KMS-11 (cell line): ENCODE results near the gene IGFBP1.

Source experiments
- H2AFZ ChIP-seq: fragments of 200-600 bp; sonication (generic); 2 replicates; pipeline ENCODE4 v1.6.1; 2016; ENCODE audit warnings: antibody characterized with exemption, mixed run types, low read depth
- H3K27ac ChIP-seq: fragments of 200-600 bp; sonication (generic); 2 replicates; pipeline ENCODE4 v1.6.1; 2016; ENCODE audit warnings: mild to moderate bottlenecking, mixed run types
- H3K27me3 ChIP-seq: fragments of 200-600 bp; sonication (generic); 2 replicates; pipeline ENCODE4 v1.6.1; 2017; ENCODE audit warnings: mild to moderate bottlenecking, low read depth, mixed run types, moderate library complexity; ENCODE audit not compliant: insufficient read depth
- H3K36me3 ChIP-seq: fragments of 200-600 bp; sonication (generic); 2 replicates; pipeline ENCODE4 v1.6.1; 2017; ENCODE audit warnings: mild to moderate bottlenecking, mixed run types; ENCODE audit not compliant: insufficient read depth
- H3K4me1 ChIP-seq: fragments of 200-600 bp; sonication (generic); 2 replicates; pipeline ENCODE4 v1.6.1; 2016; ENCODE audit warnings: mild to moderate bottlenecking, low read depth, mixed run types; ENCODE audit not compliant: poor library complexity, severe bottlenecking
- H3K4me2 ChIP-seq: fragments of 200-600 bp; sonication (generic); 2 replicates; pipeline ENCODE4 v1.7.0; 2016; ENCODE audit warnings: mild to moderate bottlenecking, mixed run types
- H3K4me3 ChIP-seq: fragments of 200-600 bp; sonication (generic); IDR thresholded peaks from 2 replicates; pipeline ENCODE4 v1.6.1; 2017; ENCODE audit warnings: low read depth, low read length, mixed read lengths; ENCODE audit not compliant: insufficient read depth
- H3K79me2 ChIP-seq: fragments of 200-600 bp; sonication (generic); 2 replicates; pipeline ENCODE4 v1.6.1; 2016; ENCODE audit warnings: low read depth, mixed run types; ENCODE audit not compliant: insufficient read depth
- H3K9ac ChIP-seq: fragments of 200-600 bp; sonication (generic); 2 replicates; pipeline ENCODE4 v1.6.1; 2016; ENCODE audit warnings: mild to moderate bottlenecking, mixed run types
- H4K20me1 ChIP-seq: fragments of 200-600 bp; sonication (generic); 2 replicates; pipeline ENCODE4 v1.6.1; 2016; ENCODE audit warnings: mild to moderate bottlenecking, mixed run types; ENCODE audit not compliant: insufficient read depth
- TF ChIP-seq, protein P1 (sequence below): fragments of 200-600 bp; sonication (generic); conservative IDR thresholded peaks from 2 replicates; pipeline ENCODE4 v1.6.1; 2017; ENCODE audit warnings: low read depth, mild to moderate bottlenecking, antibody characterized with exemption, low read length, moderate library complexity, mixed read lengths

IGFBP1 gene

DNA sequence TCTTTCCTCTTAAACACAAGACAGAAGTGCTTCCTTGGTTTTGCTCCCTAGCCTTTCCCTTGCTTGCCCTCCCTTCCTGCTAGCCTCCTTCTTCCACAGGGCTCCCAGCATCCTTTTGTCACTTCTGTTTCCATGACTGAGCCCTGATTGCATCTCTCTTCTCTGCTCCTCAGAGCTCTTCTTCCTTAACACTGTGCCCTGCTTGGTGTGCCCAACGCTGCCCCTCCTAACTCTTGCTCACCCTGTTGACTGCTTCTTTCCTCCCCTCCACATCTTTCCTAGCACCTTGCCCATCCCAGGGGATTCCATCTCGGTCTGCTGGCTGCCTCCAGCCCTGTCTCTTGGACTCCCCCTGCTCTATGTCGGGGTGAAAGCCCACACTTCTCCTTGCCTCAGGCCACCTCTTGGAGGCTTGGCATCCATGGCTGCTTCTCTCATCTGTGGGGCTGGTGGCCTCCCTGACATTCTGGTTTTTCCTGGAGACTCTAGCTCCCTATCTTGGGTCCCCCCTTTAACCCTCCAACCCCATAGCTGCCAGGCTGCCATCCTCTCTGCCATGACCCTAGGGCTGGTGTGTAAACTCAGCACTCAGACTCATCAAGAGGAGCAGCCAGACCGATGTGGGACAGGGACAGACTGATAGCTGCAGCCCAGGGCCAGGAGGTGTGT lies 5.8 kb downstream of the IGFBP1 start:
- Histone ChIP-seq H3K4me3 (no peak overlapping the region), H4K20me1 (no peaks in the 10 kb centered on the region), H3K79me2 (no peaks in the 10 kb centered on the region), H3K4me2 (no peak overlapping the region), H3K4me1 (no peaks in the 10 kb centered on the region), H3K27me3 (no peaks in the 10 kb centered on the region), H3K36me3 (no peaks in the 10 kb centered on the region), H3K27ac (no peak overlapping the region), H2AFZ (no peak overlapping the region), H3K9ac (no peak overlapping the region)
- TF ChIP-seq, protein P1, sequence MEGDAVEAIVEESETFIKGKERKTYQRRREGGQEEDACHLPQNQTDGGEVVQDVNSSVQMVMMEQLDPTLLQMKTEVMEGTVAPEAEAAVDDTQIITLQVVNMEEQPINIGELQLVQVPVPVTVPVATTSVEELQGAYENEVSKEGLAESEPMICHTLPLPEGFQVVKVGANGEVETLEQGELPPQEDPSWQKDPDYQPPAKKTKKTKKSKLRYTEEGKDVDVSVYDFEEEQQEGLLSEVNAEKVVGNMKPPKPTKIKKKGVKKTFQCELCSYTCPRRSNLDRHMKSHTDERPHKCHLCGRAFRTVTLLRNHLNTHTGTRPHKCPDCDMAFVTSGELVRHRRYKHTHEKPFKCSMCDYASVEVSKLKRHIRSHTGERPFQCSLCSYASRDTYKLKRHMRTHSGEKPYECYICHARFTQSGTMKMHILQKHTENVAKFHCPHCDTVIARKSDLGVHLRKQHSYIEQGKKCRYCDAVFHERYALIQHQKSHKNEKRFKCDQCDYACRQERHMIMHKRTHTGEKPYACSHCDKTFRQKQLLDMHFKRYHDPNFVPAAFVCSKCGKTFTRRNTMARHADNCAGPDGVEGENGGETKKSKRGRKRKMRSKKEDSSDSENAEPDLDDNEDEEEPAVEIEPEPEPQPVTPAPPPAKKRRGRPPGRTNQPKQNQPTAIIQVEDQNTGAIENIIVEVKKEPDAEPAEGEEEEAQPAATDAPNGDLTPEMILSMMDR = no peak

- Histone ChIP-seq H3K4me2 (no peak overlapping the region), H3K27ac (no peak overlapping the region), H3K36me3 (no peaks in the 10 kb centered on the region), H2AFZ (no peak overlapping the region), H4K20me1 (no peaks in the 10 kb centered on the region), H3K79me2 (no peaks in the 10 kb centered on the region), H3K4me1 (no peaks in the 10 kb centered on the region), H3K4me3 (no peak overlapping the region), H3K27me3 (no peaks in the 10 kb centered on the region), H3K9ac (no peak overlapping the region)
- TF ChIP-seq, protein P1 = no peak
Observed at GRCh38 chr7:45894665-45895062, 6.4 kb downstream of the IGFBP1 start.

DNA sequence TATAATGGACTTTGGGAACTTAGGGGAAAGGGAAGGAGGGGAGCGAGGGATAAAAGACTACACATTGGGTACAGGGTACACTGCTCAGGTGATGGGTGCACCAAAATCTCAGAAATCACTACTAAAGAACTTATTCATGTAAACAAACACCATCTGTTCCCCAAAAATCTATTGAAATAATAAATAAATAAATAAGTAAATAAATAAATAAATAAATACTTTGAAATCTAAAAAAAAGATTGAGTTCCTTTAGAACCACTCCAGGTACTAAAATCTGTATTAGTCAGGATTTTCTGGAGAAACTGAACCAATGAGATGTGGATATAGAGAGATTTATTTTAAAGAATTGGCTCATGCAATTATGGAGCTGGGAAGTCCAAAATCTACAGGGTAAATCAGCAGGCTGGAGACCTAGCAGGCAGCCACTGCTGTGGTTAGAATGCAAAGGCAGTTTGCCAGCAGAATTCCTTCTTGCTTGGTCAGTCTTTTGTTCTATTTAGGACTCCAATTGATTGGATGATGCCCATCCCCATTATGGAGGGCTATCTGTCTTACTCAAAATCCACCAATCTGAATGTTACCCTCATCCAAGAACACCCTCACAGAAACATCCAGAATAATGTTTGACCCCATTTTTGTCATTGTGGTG lies 8.9 kb downstream of the IGFBP1 start:
- Histone ChIP-seq H3K4me1 (no peaks in the 10 kb centered on the region), H2AFZ (no peak overlapping the region), H4K20me1 (no peaks in the 10 kb centered on the region), H3K27me3 (no peaks in the 10 kb centered on the region), H3K9ac (no peak overlapping the region), H3K4me2 (no peak overlapping the region), H3K27ac (no peak overlapping the region), H3K4me3 (no peak overlapping the region), H3K79me2 (no peaks in the 10 kb centered on the region), H3K36me3 (no peaks in the 10 kb centered on the region)
- TF ChIP-seq, protein P1 = no peak

- no peak overlapping the region for H2AFZ ChIP-seq
- H4K20me1 ChIP-seq = no peaks in the 10 kb centered on the region
- H3K36me3 ChIP-seq = no peaks in the 10 kb centered on the region
- H3K27ac ChIP-seq = no peak overlapping the region
- H3K4me3 ChIP-seq = no peak overlapping the region
- H3K4me1 ChIP-seq = no peaks in the 10 kb centered on the region
- TF ChIP-seq, protein P1 = no peak
- no peak overlapping the region for H3K9ac ChIP-seq
- no peak overlapping the region for H3K4me2 ChIP-seq
- H3K27me3 ChIP-seq = no peaks in the 10 kb centered on the region
- no peaks in the 10 kb centered on the region for H3K79me2 ChIP-seq
Observed at GRCh38 chr7:45898222-45898621, 9.9 kb downstream of the IGFBP1 start.
